GM19372 (cell line): ENCODE measurements around the gene SEPTIN12.

Source experiments
- ATAC-seq: cut with Tn5 transposase; IDR thresholded peaks from one replicate; pipeline ENCODE4 v1.9.1; 2021; ENCODE audit warnings: mild to moderate bottlenecking, low read depth, moderate library complexity; ENCODE audit not compliant: unreplicated experiment

The SEPTIN12 gene

DNA sequence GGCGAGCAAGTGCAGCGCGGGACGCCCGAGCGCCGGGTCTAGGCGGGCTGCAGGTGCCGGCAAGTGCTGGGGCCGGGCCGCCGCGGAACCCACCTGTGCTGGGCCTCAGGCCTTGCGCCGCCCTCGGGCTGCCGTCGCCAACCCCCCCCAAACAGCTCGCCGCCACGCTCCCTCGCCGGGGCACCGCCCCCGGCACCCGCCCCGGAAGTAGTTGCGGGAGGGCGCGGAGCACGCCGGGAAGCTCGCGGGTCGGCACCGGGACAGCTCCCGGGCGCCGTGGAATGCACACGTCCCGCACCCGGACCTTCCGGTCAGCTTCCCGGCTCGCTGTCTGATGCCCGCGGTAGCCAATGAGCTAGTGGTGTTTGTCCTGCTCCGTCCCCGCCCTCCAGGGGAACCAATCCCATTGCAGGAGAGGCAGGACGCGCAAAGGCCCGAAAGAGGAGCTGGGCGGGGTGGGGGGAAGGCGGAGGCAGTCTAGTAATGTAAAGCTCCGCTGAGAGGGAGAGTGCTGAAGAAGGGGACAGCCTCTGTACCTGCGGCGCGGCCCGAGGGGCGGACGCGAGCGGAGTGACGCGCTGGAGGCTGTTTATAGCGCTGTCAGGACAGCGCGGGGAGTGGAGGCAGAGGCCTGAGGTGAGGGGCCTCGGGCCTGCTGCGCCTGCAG is 53.9 kb downstream of the SEPTIN12 start, which contains the start of the genes ANKS3 and DNAAF8:
TSS of gene ANKS3 (minus strand) at position 209 of the 667 bp plus-strand sequence. CDS start 4,122 bp downstream, outside the sequence.
TSS of gene DNAAF8 (plus strand) at position 475 of the 667 bp plus-strand sequence. CDS start 1,978 bp downstream, outside the sequence.
- peak; percentile 79 for ATAC-seq

- ATAC-seq, result no peak
Observed at GRCh38 chr16:4733747-4734062, 54.4 kb downstream of the SEPTIN12 start.

DNA sequence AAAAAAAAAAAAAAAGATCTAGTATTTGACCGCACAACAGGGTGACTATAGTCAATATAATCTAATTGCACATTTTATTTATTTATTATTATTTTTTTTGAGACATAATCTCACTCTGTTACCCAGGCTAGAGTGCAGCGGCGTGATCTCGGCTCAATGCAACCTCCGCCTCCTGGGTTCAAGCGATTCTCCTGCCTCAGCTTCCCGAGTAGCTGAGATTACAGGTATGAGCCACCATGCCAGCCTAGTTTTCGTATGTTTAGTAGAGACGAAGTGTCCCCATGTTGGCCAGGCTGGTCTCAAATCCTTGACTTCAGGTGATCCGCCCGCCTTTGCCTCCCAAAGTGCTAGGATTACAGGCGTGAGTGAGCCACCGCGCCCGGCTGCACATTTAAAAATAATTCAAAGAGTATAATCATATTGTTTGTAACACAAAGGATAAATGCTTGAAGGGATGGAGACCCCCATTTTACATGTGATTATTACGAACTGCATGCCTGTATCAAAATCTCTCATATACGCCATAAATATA is 54.9 kb downstream of the SEPTIN12 start:
- no peak for ATAC-seq

DNA sequence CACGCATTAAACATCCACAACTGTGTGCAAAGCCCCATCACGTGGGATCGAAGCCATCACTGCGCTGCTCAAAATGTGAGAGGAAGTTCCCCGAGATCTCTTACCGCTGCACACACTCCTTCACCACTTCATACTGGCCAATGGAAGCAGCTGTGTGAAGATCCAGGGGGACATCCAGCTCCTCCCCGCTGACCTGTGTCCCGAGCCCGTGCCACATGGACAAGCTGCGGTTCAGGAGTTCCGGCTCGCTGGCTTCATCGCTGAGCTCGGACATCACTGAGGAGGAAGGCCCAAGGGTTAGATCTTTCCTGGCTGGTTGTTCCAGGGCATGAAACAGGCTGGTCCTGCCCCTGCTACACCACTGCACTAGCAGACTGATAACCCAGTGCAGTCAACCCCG is 58.3 kb downstream of the SEPTIN12 start:
- no peak for ATAC-seq

DNA sequence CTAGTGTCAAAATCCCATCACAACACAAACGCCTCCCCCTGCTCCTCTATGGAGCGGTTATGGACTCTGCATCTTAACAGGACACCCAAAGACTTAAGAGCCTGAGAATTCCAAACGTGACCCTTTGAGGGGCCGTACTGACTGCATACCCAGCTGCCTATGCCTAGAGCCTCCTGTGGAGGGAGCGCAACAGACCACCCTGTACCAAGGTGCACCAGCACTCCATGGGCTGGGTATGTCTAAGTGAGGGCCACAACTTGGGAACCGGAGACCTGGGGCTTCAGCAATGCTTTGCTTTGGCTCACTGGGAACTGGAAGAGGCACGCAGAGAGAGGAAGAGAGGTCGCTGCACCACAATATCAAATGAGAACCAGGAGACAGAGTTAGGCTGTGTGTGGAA is 59.5 kb downstream of the SEPTIN12 start:
- no peak for ATAC-seq
